Posterior cingulate gyrus (tissue), 11 donors: ENCODE measurements around the gene GRM4.

Source experiments
- DNase-seq, 10 donors: peaks; one replicate each; pipeline versions ENCODE4 v3.0.0 to v3.0.0-alpha.2; 2020 to 2021; ENCODE audit warnings: mixed read lengths in 3 of 10
- intact Hi-C: fragments of 100-400 bp; cut with DNase I; formaldehyde crosslinking; loops from one replicate; pipeline ENCODE4 v1.15.1; 2023

Gene GRM4

DNA sequence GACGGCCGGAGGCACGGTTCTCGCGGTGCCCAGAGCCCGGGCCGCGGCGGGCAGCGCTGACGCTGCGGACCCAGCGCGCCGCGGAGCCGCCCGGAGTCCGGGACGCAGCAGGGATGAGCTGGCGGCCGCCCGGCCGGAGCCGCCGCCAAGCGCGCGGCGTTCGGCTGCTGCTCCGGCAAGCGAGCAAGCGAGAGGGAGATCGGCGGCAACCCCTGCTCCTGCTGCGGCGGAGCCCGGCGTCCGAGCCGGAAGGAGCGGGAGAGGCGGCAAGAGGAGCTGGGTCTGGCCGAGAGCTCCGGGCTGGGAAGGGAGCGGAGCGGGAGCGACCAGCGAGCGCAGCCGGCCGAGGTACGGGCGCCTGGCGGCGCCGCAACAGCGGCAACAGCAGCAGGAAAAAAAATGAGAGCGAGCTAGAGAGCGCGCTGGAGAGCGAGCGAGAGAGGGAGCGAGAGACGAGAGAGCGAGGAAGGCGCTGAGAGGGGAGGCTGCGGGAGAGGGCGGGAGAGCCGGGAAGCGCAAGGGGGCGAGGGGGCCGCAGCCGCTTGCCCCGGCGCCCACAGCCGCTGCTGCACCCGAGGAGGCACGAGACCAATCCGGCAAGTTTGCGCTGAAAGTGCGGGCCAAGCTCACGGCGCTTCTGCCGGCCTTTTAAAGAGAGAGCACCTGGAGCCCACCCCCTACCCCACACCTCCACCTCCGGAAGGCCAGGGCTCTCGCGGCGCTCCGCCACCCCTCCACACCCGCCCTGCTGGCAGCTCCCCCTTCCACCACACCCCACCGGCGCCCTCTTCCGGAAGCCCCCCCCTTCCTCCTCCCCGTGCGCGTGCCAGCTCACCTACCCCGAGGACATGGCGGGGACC, 496 bp downstream of the GRM4 start:
- intact Hi-C loops = no loop called here
- DNase-seq = peak; percentile 19 to 93 (median 47)

DNA sequence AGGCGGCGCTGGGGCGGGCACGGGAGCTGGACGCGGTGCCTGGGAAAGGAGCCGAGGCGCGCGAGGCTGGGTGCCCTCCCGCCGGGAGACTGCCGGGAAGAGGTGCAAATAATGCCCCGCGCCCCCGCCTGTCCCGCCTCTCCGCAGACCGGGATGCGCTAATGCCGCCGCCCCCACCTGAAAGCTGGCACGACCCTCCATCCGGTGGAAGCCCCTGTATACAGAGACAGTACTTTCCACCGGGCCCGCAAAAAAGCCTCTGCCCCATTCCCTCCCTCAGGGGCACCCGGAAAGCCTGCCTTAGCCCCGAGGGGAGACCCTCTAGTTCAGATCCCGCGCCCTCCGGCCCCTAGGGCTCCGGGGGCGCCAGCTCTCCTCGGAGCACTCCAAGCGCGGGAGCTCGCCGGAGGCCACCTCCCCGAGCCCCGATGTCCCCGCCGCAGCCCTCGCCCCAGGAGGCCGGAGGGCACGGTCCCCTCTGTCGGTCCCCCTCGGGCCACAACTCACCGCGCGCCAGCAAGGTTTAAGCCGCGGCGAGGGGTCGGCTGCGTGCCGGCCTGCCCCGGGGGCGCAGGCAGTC, 1.2 kb downstream of the GRM4 start:
- intact Hi-C loops = no loop called here
- DNase-seq = peak in 4 of 10 donors; percentile 20 to 86 (median 71)

DNA sequence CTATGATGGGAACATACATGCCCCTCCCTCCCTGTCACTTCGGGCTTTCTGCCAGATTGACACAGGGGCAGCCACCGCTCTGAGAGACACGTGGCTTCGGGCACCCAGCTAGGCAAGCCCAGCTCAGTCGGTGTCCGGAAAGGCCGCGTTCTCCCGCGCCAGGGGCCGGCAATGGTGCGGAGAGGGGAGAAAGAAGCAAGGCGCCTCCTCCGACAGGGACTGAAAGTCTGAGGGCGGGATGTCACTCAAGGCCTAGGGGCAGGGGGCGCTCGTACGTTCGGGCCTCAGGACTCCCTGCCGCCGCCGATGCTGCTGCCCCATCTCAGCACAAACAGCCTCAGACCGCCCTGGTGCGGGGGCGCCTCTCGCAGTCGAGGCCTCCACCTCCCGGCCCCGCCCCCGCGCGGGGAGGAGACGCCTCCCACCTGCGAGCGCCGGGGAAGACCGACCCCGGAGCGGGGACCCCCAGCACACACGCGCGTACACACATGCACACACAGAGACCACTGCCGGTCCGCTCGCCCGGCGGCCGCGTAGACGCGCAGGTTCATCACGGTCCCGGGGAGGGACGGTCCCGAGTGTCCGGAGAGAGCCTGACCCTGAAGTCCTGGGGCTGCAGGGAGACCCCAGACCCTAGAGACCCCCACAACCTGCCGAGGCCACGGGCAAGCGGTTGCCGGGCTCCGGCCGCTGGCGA, 1.9 kb downstream of the GRM4 start:
- intact Hi-C loops = no loop called here
- peak in 7 of 10 donors; percentile 29 to 92 (median 43) for DNase-seq

DNA sequence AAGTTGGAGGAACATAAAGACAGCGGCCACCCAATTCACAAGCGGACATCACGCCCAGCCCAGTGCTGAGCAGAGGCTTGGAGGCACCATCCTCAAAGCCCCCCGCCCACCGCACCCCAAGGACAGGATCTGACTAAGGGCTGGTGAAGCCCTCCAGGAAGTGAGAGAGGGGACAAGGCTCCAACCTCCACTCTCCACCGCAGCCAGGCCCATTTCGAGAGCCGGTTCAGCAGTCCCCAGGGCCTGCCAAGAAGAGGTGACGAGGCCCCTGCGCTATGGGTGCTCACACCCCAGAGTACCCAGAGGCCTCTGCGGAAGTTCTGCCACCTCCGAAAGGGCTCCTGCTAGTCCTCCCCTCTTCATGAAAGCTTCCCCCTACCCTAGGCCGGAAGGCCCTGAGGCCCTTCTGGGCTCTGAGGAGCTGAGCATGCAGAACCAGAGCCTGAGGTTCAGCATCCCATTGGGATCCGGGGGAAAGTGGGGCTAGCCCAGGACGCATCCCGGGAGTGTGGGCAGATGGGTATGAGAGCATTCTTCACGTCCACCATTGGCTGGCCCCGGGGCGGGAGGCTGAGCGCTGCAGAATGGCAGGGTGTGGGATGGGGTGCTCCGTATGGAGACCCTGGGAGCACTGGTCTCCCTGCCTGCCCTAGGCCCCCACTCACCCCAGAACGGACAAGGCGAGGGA, 2.5 kb downstream of the GRM4 start:
- DNase-seq = peak in 2 of 10 donors; percentile 74 to 81
- intact Hi-C loops = no loop called here

DNA sequence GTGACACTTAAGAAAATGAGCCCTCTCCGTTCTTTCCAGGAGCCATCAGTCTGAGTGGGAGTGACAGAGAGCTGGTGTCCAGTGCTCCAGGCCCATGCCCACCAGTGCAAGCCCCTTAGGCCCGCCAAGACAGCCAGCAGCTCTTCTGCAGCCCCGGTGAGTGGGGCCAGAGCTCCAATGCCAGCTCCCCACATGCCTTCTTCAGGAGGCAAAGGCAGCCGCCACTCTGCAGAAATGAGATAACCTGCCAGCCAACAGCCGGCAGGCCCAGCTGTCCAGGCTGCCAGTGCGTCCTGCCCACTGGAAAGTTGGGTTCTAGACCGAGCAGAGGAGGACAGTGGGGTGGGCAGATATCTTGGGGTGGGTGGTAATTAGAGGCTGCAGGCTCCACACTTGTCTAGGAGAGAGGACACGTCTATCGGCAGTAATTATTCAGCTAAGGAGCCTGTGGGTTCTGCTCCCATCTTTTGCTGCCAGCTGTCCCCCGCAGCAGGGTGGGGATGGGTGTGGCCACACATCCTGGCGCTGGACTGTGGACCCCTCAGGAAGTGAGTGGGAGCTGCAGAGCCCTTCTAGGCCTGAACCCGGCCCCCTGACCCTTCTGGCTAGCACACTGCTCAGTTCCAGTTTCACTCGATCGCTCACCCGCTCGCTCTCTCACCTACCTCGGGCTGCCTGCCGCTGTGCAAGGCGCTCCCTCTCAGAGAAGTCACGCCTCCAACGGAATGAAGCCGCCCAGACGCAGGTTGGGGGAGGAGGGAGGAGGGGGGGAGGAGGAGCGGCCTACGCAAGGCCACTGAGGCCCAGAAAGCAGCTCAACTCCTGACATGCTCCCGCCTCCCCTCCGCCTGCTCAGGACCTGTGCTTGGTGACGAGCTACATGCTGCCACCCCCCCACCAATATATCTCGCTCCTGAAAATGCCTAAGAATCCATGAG, 3.6 kb downstream of the GRM4 start:
- intact Hi-C loops = no loop called here

DNA sequence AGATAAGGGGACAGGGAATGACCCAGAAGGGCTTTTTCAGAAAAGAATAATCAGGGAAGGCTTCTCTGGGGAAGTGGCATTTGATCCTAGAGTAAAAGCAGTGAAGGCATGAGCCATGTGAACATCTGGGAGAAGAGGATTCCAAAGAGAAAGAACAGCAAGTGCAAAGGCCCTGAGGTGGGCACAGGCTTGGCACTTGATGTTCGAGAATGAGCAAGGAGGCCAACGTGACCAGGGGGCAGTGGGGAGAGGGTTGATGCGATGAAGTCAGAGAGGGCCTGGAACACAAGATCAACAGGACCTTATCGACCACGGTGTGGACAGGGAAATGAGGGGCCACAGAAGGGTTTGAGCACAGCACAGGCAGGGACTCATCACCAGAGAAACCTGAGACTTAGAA, 5.8 kb downstream of the GRM4 start:
- intact Hi-C loops = no loop called here

More for the DNA sequence above, 3.6 kb downstream of the GRM4 start:
- peak in 6 of 10 donors; percentile 21 to 88 (median 51) for DNase-seq

DNA sequence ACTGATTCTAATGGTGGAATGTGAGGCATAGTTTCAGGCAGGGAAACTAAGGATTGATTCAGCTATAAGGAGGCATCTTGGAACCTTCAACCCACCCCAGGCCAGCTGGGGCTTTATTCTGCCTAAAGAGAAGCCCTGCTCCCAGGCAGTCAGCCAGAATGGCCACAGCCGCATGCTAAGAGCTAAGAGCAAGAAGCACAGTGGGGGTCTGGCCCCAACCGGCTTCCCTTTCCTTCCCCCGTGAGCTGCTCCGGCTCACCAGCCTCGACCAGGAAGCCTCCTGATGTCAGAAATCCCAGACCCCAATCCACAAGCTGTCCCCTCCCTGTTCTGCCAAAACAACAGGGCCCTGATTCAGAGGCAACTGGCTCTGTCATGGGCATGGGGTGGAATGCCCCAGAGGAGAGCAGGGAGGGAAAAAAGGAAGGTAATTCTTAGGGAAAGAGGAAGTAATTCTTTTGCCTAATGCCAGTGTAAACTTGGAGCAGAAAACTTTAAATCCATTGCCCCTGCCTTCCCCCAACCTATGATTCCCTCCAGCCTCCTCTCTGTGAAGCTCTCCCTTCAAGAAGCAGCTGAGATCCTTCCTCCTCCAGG, 6.9 kb downstream of the GRM4 start:
- intact Hi-C loops = no loop called here
- no peak for DNase-seq

More for the DNA sequence above, 5.8 kb downstream of the GRM4 start:
- no peak for DNase-seq

DNA sequence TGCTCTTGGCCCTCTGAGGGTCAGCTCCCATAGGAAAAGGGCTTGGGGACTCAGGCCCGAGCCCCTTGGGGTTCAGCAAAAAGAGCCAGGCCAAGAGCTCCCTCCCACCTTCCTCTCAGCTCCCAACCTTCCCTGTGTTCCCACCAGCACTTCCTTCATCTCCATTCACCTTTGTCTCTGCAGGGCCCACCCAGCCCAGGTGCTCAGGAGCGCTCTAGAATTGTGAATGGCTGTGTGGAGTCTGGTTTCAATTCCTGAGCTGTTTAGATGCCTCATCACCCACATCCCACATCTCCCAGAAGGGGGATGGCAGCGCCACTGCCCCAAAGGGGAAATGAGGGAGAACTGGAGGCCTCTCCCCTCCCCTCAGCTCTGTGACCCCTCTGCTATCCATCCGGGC, 7.7 kb downstream of the GRM4 start:
- intact Hi-C loops = no loop called here
- DNase-seq = no peak

DNA sequence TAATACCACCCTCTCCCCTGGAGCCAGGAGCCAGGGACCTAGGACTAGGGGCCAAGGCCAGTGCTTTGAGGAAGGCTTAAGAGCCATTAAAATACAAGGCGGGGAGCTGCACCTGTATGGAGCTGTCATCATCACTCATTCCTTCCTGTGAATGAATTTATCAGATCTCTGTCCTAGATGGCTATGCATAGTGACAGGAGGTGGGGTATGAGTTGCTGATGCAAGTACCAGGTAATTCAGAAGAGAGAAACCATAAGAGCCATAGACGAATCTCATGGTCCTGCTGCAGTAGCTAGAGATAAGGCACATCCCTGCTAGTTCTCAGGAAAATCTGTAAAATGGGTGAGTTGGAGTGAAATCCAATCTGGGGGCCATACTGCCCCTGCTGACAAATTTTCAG, 10.3 kb downstream of the GRM4 start:
- intact Hi-C loops = no loop called here
- no peak for DNase-seq

DNA sequence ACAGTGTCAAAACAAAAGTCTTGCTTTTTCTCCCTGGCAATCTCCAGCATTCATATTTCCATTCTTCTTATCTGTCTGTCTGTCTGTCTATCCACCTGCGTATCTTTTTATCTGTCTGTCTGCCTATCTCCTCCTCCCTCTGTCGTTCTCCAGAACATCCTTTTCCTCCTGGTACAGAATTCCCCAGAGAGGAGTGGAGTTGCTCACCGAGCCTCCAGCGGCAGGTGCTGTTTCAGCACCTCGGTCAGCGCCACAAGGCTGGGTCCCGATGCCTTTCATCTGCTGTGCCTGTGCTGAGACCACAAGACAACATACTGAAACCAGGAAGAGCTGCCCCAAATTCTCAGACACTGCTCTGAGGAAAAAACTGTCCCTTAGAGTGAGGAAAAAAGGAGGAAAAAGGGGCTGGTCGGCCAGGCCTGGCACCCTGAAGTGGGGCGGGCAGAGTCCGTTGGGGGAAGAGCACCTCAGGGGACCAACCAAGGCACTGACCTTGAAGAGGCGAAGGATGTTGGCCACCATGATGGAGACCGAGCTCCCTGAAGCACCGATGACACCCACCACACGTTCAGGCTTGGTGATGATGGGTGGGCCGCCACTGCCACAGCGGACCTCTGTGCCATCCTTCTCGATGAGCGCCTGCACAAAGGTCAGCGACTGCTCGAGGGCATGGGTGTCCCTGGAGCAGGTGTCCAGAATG, 13.3 kb downstream of the GRM4 start:
- intact Hi-C loops = no loop called here
- no peak for DNase-seq

DNA sequence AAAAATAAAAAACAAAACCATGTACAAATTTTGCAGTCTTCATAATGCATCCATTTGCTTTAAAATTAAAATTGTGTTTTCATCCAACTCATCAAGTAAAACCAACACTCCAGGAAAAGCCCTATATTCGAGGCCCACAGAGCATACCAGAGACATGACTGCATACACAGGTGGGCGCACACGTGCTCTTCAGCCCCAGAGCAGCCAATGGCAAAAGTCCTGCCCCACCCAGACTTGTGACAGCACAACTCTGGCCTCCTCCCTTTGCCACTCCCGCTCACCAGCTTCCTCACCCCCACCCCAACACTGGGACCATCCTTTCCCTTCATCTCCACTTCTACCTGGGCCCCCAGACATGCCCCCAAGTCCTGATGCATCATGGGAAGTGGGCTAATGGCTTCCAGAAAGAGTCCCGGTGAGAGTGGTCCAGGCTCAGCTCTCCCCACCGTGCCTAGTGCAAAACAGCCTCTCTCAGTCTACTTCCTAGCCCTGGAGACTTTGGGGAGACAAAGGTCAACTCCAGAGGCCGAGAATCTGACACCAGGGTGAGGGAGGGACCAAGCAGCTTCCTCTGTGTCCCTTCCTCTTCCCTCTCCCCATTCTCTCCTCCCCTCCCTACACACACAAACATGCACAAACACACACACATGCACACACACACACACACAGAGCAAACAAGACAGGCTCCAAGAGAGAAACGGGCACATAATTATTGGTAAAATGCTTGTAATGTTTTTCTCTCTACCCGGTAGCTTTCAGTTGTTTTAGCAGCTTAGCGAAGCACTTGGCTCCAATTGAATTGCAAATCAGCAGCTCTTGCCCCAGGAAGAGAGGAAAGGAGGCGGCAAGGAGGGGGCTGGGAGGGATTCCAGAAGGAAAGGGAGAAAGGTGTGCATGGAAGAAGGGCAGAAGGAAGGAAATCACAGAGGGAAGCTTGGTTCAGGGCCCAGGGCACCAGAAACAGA, 14.3 kb downstream of the GRM4 start:
- no peak for DNase-seq
- intact Hi-C loops = no loop called here

DNA sequence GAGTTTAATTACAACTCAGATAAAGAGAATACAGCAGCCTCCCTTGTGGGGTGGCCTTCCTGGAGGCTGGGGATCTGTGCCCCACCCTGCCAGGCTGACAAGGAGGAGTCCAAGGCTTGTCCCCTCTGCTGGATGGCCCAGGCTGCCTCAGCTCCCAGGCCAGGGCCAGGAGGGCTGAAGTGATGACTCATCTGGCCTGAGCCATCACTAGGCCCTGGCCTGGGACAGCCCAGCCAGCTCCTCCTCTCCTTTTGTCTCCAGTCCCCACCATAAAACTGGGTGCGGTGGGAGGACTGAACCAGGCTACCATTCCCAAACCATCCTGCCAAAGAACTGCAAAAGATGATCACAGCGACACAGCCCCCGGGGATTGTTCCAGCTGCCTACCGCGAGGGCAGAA, 15.0 kb downstream of the GRM4 start:
- intact Hi-C loops = no loop called here
- no peak for DNase-seq

DNA sequence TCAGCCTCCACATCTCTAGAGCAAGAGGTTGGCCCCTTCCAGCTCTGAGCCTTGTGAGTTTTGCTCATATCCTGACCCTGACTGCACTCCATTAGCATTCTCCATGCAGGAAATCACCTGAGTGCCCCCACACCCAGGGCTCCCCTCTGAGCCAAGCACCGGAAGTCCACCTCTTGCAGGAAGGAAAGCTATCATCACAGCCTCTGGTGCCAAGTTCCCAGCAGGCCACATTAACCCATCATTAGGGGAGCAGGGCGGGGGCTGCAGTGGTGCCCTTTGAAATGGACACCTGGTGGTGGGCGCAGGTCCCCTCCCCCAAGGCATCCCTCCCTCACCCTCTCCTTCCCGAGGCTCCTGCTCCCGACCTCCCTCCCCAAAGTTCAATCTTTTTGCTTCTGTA, 16.1 kb downstream of the GRM4 start:
- intact Hi-C loops = no loop called here
- no peak for DNase-seq

DNA sequence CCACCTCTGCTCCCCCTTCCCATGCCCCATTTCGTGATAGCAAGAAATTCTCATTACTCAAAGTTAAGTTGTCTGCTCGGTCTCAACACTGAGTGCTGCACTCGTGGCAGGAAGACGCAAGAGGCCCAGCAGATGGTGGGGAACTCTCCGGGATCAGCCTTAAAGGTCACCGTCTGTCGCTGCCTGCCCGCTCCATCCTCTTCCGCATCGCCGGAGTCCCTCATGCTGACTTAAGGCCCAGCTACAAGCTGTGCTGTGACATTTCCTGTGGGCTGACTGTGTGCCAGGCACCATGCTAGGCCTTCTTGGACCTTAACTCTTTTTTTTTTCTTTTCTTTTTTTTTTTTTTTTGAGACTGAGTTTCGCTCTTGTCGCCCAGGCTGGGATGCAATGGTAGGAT, 17.8 kb downstream of the GRM4 start:
- no peak for DNase-seq
- intact Hi-C loops = no loop called here

DNA sequence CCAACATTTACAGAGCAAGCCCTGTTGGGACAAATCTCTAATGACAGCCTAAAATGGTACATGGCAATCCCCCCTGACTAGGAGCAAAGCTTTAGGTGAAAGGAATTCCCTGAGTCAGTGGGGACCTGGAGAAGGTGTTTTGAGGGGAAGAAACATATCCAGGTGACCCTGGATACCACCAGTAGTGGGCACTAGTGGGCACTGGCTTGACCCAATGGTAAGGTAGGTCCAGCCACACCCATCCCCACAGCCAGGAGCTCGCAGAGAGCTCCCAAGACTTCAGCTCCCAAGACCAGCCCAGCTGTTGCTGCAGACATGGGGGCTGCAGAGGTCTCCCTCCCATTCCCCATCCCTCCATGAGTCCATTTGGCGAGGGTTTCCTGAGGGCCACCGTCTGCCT, 19.5 kb downstream of the GRM4 start:
- intact Hi-C loops = no loop called here
- no peak for DNase-seq

DNA sequence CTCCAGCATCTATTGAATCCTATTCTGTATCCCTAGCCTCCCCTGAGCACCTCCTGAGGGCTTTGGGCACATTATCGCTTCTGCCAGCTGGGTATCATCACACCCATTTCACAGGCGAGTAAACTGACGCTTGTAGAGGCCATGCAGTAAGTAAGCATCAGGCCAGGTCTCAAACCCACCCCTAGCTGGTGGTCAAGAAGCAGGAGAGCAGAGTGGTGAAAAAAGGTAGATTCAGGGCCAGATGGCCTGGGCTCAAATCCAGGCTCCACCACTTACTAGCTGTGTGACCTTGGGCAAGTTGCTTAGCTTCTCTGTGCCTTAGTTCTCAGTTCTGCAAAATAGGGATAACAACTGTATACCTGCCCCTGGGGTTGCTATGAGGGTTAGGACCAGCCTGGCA, 19.9 kb downstream of the GRM4 start:
- intact Hi-C loops = no loop called here

DNA sequence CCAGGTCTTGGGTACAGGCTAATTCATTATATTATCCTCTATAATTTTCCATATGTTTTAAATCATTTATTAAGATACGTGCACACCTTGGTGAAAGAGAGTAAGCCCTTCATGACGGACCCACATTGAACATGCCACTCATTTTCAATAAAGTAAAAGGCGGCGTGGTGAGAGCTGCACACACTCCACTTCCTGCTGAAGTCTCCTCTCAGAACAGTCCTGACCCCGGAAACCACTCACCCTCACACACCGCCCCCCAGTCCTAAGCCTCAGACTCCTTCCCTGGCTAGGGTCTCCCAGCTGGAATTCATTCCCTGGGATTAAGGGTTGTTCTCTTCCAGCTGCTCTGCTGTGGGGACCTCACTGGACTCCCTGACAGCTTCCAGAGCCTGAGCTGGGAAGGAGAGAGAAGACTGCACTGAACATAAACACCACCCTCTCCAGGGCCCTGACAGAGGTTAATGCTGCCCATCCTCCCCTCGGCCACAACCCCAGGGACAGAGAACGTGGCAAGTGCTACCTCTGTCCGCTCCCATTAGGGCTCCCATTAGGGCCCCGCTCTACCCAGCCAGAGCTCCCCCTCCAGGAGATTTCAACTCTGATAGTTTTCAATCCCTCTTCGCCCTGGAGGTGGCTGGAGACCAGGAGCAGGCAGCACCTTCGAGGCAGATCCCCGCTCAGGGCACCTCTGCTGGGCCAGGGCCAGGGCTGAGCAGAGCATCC, 24.8 kb downstream of the GRM4 start:
- intact Hi-C loops = no loop called here
- no peak for DNase-seq

More for the DNA sequence above, 19.9 kb downstream of the GRM4 start:
- DNase-seq = no peak
